ENCODE measurements around the gene SPIRE1.

- TF ChIP-seq ZNF565 (CRISPR knock-in tag; conservative IDR thresholded peaks at IDR 0.05; ENCODE audit: low read depth) (no peak), ZFP30 (CRISPR knock-in tag; IDR thresholded peaks at IDR 0.05) (no peak), ESRRG (CRISPR knock-in tag; IDR thresholded peaks at IDR 0.05) (no peak), BACH2 (CRISPR knock-in tag; IDR thresholded peaks at IDR 0.05; ENCODE audit: borderline replicate concordance) (no peak), SNAI2 (CRISPR knock-in tag; IDR thresholded peaks at IDR 0.05) (no peak), TSHZ2 (CRISPR knock-in tag; IDR thresholded peaks at IDR 0.05) (no peak), PPARA (CRISPR knock-in tag; IDR thresholded peaks at IDR 0.05; ENCODE audit: borderline replicate concordance) (no peak), TOX (CRISPR knock-in tag; IDR thresholded peaks at IDR 0.05; ENCODE audit: borderline replicate concordance) (no peak), ZNF8 (CRISPR knock-in tag; IDR thresholded peaks at IDR 0.05) (no peak), TCF4 (CRISPR knock-in tag; IDR thresholded peaks at IDR 0.05; ENCODE audit: borderline replicate concordance) (no peak)
- TF ChIP-seq, protein P1, sequence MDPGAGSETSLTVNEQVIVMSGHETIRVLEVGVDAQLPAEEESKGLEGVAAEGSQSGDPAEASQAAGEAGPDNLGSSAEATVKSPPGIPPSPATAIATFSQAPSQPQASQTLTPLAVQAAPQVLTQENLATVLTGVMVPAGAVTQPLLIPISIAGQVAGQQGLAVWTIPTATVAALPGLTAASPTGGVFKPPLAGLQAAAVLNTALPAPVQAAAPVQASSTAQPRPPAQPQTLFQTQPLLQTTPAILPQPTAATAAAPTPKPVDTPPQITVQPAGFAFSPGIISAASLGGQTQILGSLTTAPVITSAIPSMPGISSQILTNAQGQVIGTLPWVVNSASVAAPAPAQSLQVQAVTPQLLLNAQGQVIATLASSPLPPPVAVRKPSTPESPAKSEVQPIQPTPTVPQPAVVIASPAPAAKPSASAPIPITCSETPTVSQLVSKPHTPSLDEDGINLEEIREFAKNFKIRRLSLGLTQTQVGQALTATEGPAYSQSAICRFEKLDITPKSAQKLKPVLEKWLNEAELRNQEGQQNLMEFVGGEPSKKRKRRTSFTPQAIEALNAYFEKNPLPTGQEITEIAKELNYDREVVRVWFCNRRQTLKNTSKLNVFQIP (CRISPR knock-in tag; IDR thresholded peaks at IDR 0.05; ENCODE audit: borderline replicate concordance, low read depth), result no peak
- TF ChIP-seq, protein P2, sequence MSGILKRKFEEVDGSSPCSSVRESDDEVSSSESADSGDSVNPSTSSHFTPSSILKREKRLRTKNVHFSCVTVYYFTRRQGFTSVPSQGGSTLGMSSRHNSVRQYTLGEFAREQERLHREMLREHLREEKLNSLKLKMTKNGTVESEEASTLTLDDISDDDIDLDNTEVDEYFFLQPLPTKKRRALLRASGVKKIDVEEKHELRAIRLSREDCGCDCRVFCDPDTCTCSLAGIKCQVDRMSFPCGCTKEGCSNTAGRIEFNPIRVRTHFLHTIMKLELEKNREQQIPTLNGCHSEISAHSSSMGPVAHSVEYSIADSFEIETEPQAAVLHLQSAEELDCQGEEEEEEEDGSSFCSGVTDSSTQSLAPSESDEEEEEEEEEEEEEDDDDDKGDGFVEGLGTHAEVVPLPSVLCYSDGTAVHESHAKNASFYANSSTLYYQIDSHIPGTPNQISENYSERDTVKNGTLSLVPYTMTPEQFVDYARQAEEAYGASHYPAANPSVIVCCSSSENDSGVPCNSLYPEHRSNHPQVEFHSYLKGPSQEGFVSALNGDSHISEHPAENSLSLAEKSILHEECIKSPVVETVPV (CRISPR knock-in tag; IDR thresholded peaks at IDR 0.05), result no peak
Measured at GRCh38 chr18:12397254-12397653, 260.7 kb downstream of the SPIRE1 start.
